Bronchial epithelial cell (primary cell): ENCODE data around the gene PALM2AKAP2. TPM values are rescaled to one million over a fixed set of nuclear protein-coding genes. Genes with fewer than 3 reads are reported as not detected.
"Not testable (repeated sequence)": the region's sequence is repeated elsewhere in the genome, so short reads cannot be mapped to it uniquely, and the experiment has no call there.

Experiments
- DNase-seq: peaks from one replicate; pipeline ENCODE4 v3.0.0-alpha.2; 2010; ENCODE audit warnings: low read depth
- FAIRE-seq: peaks from 2 replicates; lab custom pipeline; 2011; peaks lifted over from hg19 to GRCh38; lab: Jason Lieb, UNC
- H3K27me3 ChIP-seq: 2 replicates; pipeline ENCODE4 v1.5.1; 2011; ENCODE audit warnings: low read length; ENCODE audit not compliant: control insufficient read depth, insufficient read depth
- H3K36me3 ChIP-seq: 2 replicates; pipeline ENCODE4 v1.5.1; 2011; ENCODE audit warnings: low read length; ENCODE audit not compliant: control insufficient read depth, insufficient read depth
- H3K4me3 ChIP-seq: 2 replicates; pipeline ENCODE4 v1.5.1; 2011; ENCODE audit warnings: mild to moderate bottlenecking, low read depth, low read length, control low read depth
- total RNA-seq: library from RNA; depleted of rRNA; stranded (reverse); fragments of >200 nt; gene quantifications from 2 replicates; pipeline ENCODE4 v1.2.1, GENCODE V29; 2014
- TF ChIP-seq, protein P1 (sequence below): IDR thresholded peaks from 2 replicates; pipeline ENCODE4 v1.5.1; 2011; ENCODE audit warnings: mild to moderate bottlenecking, moderate library complexity, low read length, control low read depth, inconsistent platforms; ENCODE audit not compliant: insufficient read depth, severe bottlenecking

PALM2AKAP2 gene
- total RNA-seq, 1 donor from 2014 or later, result 1.3 TPM

DNA sequence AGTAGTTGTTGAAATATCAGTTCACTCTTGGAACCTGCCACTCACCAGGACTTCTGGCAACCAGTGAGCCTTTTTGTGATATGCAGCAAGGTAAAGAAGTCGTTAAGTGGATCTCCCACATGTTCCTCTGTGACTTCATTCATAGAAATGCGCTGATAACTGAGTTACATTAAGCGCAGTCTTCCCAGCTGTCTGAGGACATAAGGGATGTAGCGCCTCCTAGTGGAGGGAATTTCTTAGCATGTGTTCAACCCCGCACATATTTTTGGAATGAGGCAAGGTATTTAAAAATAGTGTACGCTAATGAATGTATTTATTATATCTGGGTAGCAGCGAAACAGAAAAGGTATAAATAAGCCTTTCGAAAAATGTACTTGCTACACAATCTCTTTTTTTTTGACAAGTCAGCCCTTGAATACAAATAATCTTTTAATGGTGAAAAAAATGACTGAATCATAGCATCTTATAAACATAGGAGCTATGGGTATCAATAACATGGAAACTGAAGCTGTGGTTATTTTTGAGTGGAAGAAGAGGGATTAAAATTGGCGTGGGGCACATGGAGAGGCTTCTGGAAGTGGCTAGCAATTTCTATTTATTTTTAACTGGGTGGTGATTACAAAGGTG is 38.0 kb downstream of the PALM2AKAP2 start:
- no peak overlapping the region for H3K4me3 ChIP-seq
- no peak for FAIRE-seq
- TF ChIP-seq, protein P1, sequence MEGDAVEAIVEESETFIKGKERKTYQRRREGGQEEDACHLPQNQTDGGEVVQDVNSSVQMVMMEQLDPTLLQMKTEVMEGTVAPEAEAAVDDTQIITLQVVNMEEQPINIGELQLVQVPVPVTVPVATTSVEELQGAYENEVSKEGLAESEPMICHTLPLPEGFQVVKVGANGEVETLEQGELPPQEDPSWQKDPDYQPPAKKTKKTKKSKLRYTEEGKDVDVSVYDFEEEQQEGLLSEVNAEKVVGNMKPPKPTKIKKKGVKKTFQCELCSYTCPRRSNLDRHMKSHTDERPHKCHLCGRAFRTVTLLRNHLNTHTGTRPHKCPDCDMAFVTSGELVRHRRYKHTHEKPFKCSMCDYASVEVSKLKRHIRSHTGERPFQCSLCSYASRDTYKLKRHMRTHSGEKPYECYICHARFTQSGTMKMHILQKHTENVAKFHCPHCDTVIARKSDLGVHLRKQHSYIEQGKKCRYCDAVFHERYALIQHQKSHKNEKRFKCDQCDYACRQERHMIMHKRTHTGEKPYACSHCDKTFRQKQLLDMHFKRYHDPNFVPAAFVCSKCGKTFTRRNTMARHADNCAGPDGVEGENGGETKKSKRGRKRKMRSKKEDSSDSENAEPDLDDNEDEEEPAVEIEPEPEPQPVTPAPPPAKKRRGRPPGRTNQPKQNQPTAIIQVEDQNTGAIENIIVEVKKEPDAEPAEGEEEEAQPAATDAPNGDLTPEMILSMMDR, result peak; percentile 63
- DNase-seq, result peak; percentile 93
- no peaks in the 10 kb centered on the region for H3K36me3 ChIP-seq
- H3K27me3 ChIP-seq, result no peaks in the 10 kb centered on the region

DNA sequence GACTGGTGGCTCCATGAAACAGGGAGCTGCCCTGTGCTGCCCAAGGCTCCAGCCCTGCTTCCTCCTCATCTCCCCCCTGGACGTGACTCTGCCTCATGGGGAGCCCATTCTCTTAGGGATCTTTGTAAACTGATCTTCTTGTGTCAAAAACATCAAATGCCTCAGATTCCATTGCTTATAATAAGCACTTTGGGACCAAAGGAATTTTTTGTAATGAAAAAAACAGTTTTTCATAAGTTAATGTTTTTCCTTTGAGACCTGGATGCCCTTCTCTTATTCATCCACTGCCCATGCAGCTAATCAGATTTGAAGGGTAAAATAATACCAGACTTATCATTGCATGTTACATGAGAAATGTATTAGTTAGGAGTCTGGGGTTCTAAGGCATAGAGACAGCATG is 41.7 kb downstream of the PALM2AKAP2 start:
- no peaks in the 10 kb centered on the region for H3K27me3 ChIP-seq
- H3K36me3 ChIP-seq, result no peaks in the 10 kb centered on the region
- TF ChIP-seq, protein P1, result no peak
- no peak overlapping the region for H3K4me3 ChIP-seq
- FAIRE-seq (no peak), DNase-seq (no peak)

DNA sequence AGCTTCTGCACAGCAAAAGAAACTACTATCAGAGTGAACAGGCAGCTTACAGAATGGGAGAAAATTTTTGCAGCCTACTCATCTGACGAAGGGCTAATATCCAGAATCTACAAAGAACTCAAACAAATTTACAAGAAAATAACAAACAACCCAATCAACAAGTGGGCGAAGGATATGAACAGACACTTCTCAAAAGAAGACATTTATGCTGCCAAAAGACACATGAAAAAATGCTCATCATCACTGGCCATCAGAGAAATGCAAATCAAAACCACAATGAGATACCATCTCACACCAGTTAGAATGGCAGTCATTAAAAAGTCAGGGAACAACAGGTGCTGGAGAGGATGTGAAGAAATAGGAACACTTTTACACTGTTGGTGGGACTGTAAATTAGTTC is 45.4 kb downstream of the PALM2AKAP2 start:
- DNase-seq, H3K4me3 ChIP-seq, H3K36me3 ChIP-seq, H3K27me3 ChIP-seq, FAIRE-seq: not testable (repeated sequence)

DNA sequence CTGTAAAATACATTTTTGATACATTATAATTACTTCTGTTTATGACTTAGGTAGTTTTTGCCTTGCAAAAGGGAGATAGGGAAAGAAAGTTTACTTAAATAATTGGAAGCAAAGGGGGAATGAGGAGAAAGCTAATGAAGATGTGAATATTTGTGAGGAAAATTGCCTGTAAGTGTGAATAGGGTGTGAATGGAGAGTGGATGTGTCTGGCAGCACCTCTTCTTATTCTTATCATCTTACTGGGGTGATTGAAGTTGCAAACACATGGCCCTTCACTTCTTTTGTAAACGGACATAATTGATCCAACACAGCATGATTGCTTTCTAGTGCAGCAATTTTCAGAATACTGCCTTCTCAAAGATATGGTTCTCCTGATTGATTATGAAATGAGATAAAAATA is 46.6 kb downstream of the PALM2AKAP2 start:
- TF ChIP-seq, protein P1, result no peak
- H3K27me3 ChIP-seq, result no peaks in the 10 kb centered on the region
- H3K36me3 ChIP-seq, result no peaks in the 10 kb centered on the region
- DNase-seq (no peak), FAIRE-seq (no peak)
- no peak overlapping the region for H3K4me3 ChIP-seq

DNA sequence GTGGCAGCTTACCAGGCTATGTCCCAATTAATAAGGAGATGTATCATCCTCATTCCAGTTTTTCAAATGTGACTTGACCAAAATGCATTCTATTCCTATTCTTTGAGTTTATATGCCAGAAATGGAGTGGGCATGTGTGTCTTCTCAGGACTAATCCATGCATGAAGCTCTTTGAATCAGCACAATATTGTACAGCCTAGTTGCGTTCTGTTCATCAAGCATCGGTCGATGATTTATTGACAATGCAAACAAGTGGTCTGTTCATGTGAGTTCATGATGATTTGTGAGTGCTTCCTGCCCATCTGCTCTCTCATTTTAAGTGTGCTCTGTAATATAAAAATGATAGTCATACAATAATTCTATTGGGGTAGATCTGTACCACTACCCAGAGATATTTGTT is 48.3 kb downstream of the PALM2AKAP2 start:
- FAIRE-seq, result no peak

More for the DNA sequence above, 48.3 kb downstream of the PALM2AKAP2 start:
- DNase-seq, result no peak
- H3K4me3 ChIP-seq, result no peak overlapping the region
- TF ChIP-seq, protein P1, result no peak
- no peaks in the 10 kb centered on the region for H3K27me3 ChIP-seq
- H3K36me3 ChIP-seq, result no peaks in the 10 kb centered on the region
